Amniotic stem cell (primary cell): ENCODE measurements around the gene DCAF17.

Experiments
- DNase-seq: peaks from one replicate; lab custom pipeline; 2025; lab: John Stamatoyannopoulos, UW

DCAF17 gene, protein sequence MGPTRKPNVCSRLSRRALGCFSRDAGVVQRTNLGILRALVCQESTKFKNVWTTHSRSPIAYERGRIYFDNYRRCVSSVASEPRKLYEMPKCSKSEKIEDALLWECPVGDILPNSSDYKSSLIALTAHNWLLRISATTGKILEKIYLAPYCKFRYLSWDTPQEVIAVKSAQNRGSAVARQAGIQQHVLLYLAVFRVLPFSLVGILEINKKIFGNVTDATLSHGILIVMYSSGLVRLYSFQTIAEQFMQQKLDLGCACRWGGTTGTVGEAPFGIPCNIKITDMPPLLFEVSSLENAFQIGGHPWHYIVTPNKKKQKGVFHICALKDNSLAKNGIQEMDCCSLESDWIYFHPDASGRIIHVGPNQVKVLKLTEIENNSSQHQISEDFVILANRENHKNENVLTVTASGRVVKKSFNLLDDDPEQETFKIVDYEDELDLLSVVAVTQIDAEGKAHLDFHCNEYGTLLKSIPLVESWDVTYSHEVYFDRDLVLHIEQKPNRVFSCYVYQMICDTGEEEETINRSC

GRCh38 chr2:171434013-171434989 is at the start of gene DCAF17:
Gene DCAF17 (plus strand): TSS chr2:171434226. CDS start chr2:171434578, 352 bp downstream.
- DNase-seq: peak; percentile 91

DNA sequence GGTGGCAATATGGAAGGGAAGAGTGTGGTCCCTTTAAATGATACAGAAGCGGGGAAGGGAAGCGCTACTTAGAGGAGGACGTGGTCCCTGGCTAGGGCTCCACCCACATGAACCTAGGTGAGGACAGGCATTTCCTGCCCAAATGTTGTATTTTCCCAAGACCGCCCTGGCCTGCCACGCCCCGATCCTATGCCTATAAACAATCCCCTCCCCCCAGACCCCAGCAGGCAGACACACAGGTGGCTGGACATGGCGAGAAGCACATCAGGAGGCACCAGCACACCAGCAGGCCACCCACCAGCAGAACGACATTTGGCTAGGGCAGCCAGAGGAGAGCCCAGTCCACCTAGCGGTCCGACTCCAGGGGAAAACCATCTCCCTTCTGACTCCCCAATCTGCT is 47.4 kb upstream of the DCAF17 start:
- no peak for DNase-seq

GRCh38 chr2:171387052-171387451 is 47.0 kb upstream of the DCAF17 start:
- DNase-seq: no peak

- DNase-seq: no peak
These were observed 44.7 kb upstream of the DCAF17 start for GRCh38 chr2:171389325-171389724.

- no peak for DNase-seq
These were observed 44.2 kb upstream of the DCAF17 start for GRCh38 chr2:171389780-171390179.

- DNase-seq: no peak
These were observed 43.0 kb upstream of the DCAF17 start for GRCh38 chr2:171390941-171391516.

- DNase-seq: no peak
These were observed 42.5 kb upstream of the DCAF17 start for GRCh38 chr2:171391532-171391931.

- DNase-seq: no peak
These were observed 40.5 kb upstream of the DCAF17 start for GRCh38 chr2:171393487-171393886.

GRCh38 chr2:171394164-171394740 is 39.8 kb upstream of the DCAF17 start:
- DNase-seq: no peak

GRCh38 chr2:171399292-171399691 is 34.7 kb upstream of the DCAF17 start:
- no peak for DNase-seq

DNA sequence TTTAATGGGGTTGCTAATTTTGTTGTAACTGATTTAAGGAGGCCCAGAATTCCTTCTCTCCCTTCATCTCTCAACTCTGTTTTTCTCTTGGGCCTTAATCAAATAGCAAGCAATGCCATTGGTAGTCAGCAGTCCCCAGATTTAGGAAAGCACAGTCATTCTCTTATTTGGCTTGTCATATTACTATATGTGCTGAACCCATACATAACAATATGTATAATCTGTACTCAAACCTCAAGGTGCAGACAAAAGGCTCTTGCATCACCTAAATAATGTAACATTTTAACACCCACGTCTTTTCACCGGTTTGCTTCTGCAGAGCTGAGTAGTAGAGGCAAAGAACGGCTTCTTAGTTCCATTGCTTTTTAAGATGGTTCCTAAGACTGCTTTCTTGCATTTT is 33.6 kb upstream of the DCAF17 start:
- DNase-seq: no peak

- DNase-seq: no peak
These were observed 32.1 kb upstream of the DCAF17 start for GRCh38 chr2:171401947-171402346.

GRCh38 chr2:171402906-171403580 is 31.0 kb upstream of the DCAF17 start:
- DNase-seq: no peak

- peak; percentile 50 for DNase-seq
These were observed 29.8 kb upstream of the DCAF17 start for GRCh38 chr2:171404261-171404660.

- DNase-seq: no peak
These were observed 29.3 kb upstream of the DCAF17 start for GRCh38 chr2:171404719-171405118.

- no peak for DNase-seq
These were observed 28.5 kb upstream of the DCAF17 start for GRCh38 chr2:171405546-171405945.

DNA sequence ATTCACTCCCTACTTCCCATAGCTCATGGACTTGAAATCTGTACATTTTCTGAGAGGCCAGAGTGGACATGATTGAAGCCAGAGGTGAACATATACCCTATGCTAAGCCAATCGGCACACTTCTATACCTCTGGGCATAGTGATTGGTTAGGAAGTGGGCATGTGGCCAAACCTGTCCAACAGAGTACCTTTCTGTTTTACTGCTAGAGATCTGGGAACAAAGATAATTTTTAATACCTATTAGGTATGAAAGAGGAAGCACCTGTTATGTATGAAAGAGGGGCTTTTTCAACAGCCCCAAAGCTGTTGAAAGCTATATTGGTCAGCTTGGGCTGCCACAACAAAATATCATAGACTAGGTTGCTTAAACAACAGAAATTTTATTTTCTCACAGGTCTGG is 28.0 kb upstream of the DCAF17 start:
- DNase-seq: no peak

GRCh38 chr2:171407030-171407675 is 26.9 kb upstream of the DCAF17 start:
- DNase-seq: no peak

- DNase-seq: no peak
These were observed 26.4 kb upstream of the DCAF17 start for GRCh38 chr2:171407676-171408044.

GRCh38 chr2:171409436-171409971 is 24.5 kb upstream of the DCAF17 start:
- DNase-seq: no peak

GRCh38 chr2:171410101-171410500 is 23.9 kb upstream of the DCAF17 start:
- DNase-seq: no peak
